ENCODE measurements around the gene ARHGEF16.

ARHGEF16 gene

GRCh38 chr1:3507636-3508275 is 53.3 kb downstream of the ARHGEF16 start:
- H3K4me1 ChIP-seq (ENCODE audit: control insufficient read depth, insufficient read depth, low read length): no peaks in the 10 kb centered on the region
- H3K36me3 ChIP-seq (ENCODE audit: control insufficient read depth in 2 of 2, insufficient read depth in 1 of 2, low read length in 2 of 2): no peaks in the 10 kb centered on the region
- CTCF ChIA-PET: interaction anchor here (0.9 to 1.2 kb wide), 2 partner anchors 10 to 17 kb away, joined by 3 to 4 read pairs; no protein-coding TSS in a partner anchor

GRCh38 chr1:3508757-3509415 is 54.4 kb downstream of the ARHGEF16 start:
- CTCF ChIA-PET: no interaction called here

More at GRCh38 chr1:3507636-3508275, 53.3 kb downstream of the ARHGEF16 start:
- no peak overlapping the region for H3K27ac ChIP-seq (ENCODE audit: extremely low read depth, low read depth, low read length)
- H3K9me3 ChIP-seq (ENCODE audit: control insufficient read depth, insufficient read depth, low read depth, low read length): no peaks in the 10 kb centered on the region
- TF ChIP-seq ZBTB44 (tag by site-specific recombination; IDR thresholded peaks at IDR 0.05) (no peak), ZNF510 (tag by site-specific recombination; IDR thresholded peaks at IDR 0.05; ENCODE audit: insufficient replicate concordance) (no peak), PRDM4 (tag by site-specific recombination; IDR thresholded peaks at IDR 0.05) (no peak), ZSCAN23 (tag by site-specific recombination; IDR thresholded peaks at IDR 0.05) (no peak), ZNF23 (tag by site-specific recombination; IDR thresholded peaks at IDR 0.05; ENCODE audit: borderline replicate concordance) (peak; percentile 92), ZNF221 (tag by site-specific recombination; IDR thresholded peaks at IDR 0.05; ENCODE audit: borderline replicate concordance) (no peak), KLF16 (tag by site-specific recombination; IDR thresholded peaks at IDR 0.05) (no peak), ZNF426 (tag by site-specific recombination; IDR thresholded peaks at IDR 0.05) (no peak), ZNF16 (tag by site-specific recombination; IDR thresholded peaks at IDR 0.05; ENCODE audit: low read depth) (no peak)
- POLR2A ChIA-PET: no interaction called here
- no peak overlapping the region for H3K4me3 ChIP-seq (ENCODE audit: low read depth, low read length)

More at GRCh38 chr1:3508757-3509415, 54.4 kb downstream of the ARHGEF16 start:
- H3K4me3 ChIP-seq (ENCODE audit: low read depth, low read length): no peak overlapping the region
- no peaks in the 10 kb centered on the region for H3K9me3 ChIP-seq (ENCODE audit: control insufficient read depth, insufficient read depth, low read depth, low read length)
- H3K36me3 ChIP-seq (ENCODE audit: control insufficient read depth in 2 of 2, insufficient read depth in 1 of 2, low read length in 2 of 2): no peaks in the 10 kb centered on the region
- no peak overlapping the region for H3K27ac ChIP-seq (ENCODE audit: extremely low read depth, low read depth, low read length)
- H3K4me1 ChIP-seq (ENCODE audit: control insufficient read depth, insufficient read depth, low read length): no peaks in the 10 kb centered on the region
- POLR2A ChIA-PET: no interaction called here
- TF ChIP-seq ZNF624 (tag by site-specific recombination; IDR thresholded peaks at IDR 0.05): no peak
- no peak for TF ChIP-seq ZNF571 (tag by site-specific recombination; IDR thresholded peaks at IDR 0.05)
- no peak for TF ChIP-seq MEIS1 (CRISPR knock-in tag; IDR thresholded peaks at IDR 0.05; ENCODE audit: borderline replicate concordance)
- TF ChIP-seq SP2 (tag by site-specific recombination; IDR thresholded peaks at IDR 0.05): no peak
- no peak for TF ChIP-seq ZNF48 (tag by site-specific recombination; IDR thresholded peaks at IDR 0.05)
- no peak for TF ChIP-seq HOXC10 (CRISPR knock-in tag; IDR thresholded peaks at IDR 0.05)
- no peak for TF ChIP-seq ZNF214 (tag by site-specific recombination; IDR thresholded peaks at IDR 0.05; ENCODE audit: borderline replicate concordance)
- no peak for TF ChIP-seq EGR2 (tag by site-specific recombination; IDR thresholded peaks at IDR 0.05; ENCODE audit: low read depth)
- TF ChIP-seq ZSCAN18 (tag by site-specific recombination; IDR thresholded peaks at IDR 0.05): no peak
- no peak for TF ChIP-seq ZFP41 (tag by site-specific recombination; IDR thresholded peaks at IDR 0.05; ENCODE audit: borderline replicate concordance)
- no peak for TF ChIP-seq ZNF148 (tag by site-specific recombination; IDR thresholded peaks at IDR 0.05; ENCODE audit: borderline replicate concordance)
